Measurements from ENCODE around the gene SPRY1.

SPRY1 gene

DNA sequence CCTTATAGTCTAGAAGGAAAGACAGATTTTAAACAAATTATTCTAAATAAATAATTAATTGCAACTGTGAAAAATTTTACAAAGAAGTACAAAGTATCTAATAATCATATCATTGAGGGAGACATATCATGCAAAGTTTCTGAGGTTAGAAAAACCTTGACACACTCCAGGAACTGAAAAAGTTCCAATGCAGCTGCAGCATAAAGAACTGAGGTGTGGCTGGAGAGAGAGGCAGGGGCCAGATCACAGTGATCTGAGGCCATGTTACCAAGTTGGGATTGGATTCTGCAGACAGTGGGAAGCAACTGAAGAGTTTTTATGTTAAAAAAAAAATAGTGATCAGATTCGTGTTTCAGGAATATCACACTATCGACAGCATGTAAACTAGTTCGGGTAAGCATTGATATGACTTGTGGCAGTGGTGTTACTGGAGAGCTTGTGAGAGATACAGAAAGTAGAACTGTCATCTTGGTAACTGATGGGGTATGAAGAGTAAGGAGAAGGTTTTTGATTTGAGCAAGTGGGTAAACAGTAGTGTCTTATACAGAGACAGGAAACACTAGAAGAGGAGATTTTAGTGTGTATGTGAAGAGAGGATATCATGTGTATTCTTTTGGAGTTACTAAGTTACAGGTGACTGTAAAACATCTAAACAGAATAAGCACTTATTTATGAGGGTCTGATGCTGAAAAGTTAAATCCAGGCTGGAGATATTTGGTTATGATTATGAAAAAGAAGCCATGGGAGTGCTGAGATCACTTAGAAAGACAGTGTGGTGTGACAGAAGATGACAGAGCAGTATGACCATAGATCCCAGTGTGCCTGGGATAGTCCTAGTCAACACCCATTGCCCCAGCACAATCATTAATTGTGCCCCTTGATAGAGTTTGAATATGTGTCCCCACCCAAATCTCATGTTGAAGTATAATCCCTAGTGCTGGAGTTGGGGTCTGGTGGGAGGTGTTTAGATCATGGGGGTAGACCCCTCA, 15.6 kb upstream of the SPRY1 start:
- DNase-seq: no peak

DNA sequence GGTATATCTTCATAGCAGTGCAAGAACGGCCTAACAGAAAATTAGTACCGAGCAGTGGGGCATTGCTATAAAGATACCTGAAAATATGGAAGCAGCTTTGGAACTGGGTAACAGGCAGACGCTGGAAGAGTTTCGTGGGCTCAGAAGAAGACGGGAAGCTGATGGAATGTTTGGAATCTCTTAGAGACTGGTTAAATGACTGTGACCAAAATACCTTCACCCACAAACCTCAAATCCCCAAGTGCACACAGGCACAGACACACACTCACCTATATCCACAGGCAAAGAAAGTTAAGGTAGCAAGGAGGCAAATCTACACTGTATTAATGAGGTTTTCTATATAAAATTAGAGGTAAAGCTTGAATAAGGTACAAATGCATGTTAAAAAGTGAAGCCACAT, 14.6 kb upstream of the SPRY1 start:
- no peak for DNase-seq

DNA sequence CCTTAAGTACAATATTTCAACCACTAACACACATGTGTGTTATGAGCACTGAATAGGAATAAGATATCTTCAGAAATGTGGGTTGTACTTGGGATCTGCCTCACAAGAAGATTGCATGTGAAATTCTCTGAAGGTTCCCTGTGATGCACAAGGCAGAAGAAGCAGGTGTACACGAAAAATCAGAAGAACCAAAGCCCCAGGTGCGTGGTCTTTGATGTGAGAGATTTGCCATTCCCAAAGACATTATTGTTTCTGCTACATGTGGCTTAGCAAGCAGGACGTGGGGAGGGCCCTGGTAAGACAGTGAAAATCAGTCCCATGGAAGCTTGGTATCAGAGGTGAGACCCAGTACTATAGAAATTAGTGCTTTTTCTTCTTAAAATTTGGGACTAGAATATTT, 13.0 kb upstream of the SPRY1 start:
- no peak for DNase-seq

DNA sequence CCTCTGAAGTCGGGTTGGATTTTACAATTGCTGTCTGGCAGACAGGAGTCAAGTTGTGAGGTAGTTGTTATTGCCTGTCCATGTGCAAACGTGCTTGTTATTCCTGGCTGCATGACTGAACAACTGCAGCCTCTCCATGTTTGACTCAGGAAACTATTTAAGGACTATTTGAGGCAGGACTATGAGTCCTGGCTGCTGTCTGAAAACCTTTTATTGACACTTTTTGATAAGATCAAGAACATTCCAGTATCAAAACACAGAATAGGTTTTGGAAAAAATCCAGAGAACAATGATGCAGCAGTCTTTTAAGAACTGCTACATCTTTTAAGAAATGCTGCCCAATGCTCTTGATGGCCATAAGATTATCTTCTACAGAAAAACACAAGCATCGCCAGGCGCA, 10.0 kb upstream of the SPRY1 start:
- DNase-seq: no peak

DNA sequence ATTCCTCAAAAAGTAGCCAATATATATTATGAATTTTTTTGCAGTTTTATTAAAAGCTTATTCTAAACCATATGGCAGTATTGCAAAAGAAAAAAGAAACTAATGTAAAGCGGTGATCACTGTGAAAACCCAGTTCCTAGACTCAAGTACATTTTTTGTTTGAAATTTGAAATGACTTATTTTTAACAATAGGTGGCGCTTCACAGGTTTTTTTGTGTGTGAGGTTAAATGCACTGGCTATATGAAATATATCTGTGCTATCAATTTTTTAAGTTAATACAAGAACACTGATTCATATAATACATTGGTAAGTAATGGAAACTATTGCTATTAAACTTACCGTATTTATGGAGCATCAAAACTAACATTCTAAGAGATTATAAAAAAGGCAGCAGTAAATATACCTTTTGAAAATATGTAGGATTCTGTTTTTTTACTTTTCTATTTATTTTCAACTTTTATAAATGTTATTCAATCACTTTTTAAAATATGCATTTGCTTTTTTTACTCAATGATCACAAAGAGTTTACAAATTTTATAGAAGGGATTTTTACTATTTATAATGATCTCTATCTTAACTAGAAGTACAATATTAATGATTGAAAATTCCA, 5.6 kb upstream of the SPRY1 start:
- DNase-seq: peak in 1 of 2 donors; percentile 34

DNA sequence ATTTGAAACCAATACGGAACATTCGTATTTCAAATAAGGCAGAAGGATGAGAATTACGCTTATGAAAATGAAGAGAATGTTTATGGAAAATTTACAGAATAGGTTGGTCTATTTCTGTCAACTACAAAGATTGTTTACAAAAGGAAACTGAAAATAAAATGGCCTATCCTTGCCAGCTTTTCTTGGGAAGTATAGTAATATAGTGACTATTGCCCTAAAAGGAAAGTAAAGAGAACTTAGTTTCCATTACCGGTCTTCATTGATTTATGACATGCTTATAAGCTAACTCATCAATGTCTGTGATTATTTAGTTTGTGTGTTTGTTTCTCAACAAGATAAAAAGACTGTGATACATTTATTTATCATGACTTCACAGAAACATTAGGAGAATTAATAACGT, 2.9 kb upstream of the SPRY1 start:
- no peak for DNase-seq

DNA sequence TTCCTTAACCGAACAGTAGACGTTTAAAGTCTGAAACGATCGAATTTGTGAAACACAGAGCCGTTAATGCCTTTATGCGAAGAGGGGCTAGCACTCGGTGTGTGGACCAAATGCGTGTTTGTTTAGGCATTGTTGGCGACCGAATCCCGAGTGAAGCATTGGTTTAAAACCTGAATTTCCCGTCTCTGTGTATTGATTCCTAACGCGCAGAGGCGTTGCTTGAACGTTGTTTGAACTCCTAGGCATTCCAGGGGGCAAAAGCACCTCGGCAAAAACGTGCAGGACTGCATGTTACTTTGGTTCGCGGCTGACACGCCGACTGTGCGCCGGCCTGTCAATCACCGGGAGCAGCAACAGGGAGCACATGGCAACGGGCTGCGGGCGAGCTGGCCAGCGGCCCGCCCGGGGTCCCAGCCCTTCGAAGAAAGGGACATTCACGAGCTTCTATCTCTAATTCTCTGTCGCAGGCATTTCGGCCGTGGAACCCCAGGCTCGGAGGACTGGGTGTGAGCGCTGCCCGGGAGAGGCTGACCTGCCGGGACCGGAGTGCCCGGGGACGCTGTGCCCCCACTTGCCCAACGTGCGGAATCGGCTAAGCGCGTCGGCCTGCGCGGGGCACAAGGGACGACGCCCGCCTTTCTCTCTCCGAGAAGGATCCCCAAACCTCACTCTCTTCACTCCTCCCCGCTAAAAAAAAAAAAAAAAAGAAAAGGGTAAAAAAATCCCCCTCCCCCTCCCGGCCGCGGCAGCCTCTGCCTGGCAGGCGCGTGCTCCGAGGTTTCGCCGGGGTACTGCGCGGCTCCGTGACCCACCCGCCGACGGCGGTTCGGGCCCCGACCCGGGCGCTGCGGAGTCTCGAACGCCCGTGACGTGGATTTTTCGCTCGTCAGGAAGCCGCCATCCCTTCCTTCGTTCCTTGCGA, 810 bp downstream of the SPRY1 start:
- DNase-seq: peak; percentile 41 to 56

DNA sequence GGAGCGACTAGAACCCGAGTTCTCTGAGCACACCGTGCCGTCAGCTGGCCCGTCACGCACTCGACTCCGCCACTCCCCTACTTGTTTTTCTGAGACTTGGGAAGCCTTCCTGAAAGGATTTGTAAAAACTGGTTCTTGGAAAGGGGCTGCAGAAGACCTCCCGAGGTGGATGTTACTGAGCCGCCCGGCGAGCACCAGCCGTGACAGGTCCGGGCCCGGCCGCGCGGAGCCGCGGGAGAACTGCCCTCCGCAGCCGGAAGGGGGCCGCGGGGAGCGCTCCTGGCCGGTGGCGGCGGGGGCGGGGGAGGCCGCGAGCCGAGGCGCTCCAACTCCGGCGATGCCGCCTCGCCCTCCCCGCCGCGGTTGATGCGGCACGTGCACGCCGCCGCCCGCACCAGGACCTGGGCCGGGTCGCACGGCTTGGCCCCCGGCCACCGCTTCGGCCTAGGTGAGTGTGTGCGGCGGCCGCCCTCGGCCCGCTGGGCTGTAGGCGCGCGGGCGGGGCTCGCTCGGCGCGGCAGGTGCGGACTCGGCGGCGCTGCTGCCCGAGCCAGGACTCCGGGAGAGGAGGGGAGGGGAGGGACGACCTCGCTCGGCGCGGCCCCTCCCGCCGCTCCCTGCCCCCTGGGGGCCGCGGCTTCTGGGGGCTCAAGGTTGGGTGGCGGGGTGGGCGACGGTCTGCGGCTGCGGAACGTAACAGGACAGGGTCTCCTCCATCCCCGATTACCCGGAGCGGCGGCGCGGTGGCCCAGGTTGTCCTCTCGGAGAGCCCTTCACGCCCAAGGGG, 1.7 kb downstream of the SPRY1 start:
- DNase-seq: peak; percentile 57 to 73

DNA sequence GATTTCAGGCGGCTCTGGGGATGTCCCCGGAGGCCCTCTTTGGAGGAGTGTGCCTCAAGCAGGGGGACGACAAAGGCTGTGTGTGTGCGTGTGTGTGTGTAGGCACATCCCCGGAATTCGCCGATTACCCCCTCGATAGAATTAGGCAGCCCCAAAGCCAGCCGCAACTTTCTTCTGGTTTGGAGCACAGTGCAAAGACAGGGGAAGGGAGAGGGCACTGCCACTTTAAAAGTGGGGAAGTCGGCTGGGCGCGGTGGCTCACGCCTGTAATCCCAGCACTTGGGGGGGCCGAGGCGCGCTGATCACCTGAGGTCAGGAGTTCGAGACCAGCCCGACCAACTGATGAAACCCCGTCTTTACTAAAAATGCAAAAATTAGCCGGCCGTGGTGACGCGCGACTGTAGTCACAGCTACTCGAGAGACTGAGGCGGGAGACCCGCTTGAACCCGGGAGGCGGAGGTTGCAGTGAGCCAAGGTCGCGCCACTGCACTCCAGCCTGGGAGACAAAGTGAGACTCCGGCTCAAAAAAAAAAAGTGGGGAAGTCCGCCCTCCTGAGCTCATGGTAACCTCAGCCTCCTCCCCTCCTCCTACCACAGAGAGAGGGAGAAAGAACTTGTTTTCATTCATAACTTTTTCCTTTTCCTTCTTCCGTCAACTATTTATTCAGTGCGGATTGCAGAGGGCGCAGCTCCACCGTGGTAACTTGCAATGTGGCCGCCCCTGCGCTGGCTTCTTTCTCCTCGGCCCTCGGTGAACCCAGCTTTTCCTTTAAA, 2.4 kb downstream of the SPRY1 start:
- peak; percentile 49 to 56 for DNase-seq

DNA sequence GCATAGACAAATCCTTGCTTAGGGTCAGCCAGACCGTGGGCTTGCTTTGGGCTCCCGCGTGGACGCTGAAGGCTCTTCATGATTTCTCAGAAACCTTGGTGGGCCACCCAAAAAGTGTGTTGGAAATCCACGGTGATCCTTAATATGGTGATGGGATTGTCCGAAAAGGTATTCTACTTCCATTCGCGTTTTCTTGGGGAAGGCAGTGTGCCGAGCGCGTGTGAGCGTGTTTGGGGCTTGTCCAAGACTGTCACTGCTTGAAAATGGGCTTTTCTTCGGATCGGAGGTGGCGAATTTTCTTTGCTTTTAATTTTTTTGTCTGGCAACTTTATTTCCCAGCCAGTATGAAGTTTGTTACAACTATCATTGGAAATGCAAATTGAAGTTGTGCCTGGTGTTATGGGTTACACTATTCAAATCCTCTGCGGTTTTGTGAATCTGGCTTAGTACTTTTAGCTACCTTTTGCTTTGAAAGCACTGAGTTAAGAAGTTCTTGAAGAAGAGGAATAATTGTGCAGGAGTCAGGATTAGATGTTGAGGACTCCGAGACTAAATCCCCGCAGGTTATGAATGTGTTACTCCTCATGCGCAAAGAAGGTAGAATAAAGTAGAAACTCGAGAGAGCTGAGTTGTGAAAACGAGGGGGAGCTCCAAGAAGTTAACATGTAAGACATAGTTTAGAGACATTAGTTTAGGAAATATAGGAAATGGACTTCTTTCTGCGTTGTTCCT, 3.2 kb downstream of the SPRY1 start:
- no peak for DNase-seq

DNA sequence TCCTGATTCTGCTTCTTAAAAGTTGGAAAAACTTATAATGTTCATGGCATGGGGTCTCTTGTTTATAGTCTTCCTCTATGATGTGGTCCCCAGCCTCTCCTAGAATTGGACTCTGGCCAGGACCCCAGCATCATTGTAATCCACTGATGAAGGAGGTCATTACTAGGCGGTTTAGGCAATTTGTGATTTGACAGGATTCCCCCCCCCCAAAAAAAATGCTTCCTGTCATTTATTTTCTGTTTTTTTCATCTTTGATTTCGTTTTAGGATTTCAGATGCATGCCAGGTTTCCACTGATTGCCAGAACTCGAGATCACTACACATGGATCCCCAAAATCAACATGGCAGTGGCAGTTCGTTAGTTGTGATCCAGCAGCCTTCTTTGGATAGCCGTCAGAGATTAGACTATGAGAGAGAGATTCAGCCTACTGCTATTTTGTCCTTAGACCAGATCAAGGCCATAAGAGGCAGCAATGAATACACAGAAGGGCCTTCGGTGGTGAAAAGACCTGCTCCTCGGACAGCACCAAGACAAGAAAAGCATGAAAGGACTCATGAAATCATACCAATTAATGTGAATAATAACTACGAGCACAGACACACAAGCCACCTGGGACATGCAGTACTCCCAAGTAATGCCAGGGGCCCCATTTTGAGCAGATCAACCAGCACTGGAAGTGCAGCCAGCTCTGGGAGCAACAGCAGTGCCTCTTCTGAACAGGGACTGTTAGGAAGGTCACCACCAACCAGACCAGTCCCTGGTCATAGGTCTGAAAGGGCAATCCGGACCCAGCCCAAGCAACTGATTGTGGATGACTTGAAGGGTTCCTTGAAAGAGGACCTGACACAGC, 4.9 kb downstream of the SPRY1 start:
- no peak for DNase-seq

DNA sequence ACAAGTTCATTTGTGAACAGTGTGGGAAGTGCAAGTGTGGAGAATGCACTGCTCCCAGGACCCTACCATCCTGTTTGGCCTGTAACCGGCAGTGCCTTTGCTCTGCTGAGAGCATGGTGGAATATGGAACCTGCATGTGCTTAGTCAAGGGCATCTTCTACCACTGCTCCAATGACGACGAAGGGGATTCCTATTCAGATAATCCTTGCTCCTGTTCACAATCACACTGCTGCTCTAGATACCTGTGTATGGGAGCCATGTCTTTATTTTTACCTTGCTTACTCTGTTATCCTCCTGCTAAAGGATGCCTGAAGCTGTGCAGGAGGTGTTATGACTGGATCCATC, 5.5 kb downstream of the SPRY1 start:
- no peak for DNase-seq

DNA sequence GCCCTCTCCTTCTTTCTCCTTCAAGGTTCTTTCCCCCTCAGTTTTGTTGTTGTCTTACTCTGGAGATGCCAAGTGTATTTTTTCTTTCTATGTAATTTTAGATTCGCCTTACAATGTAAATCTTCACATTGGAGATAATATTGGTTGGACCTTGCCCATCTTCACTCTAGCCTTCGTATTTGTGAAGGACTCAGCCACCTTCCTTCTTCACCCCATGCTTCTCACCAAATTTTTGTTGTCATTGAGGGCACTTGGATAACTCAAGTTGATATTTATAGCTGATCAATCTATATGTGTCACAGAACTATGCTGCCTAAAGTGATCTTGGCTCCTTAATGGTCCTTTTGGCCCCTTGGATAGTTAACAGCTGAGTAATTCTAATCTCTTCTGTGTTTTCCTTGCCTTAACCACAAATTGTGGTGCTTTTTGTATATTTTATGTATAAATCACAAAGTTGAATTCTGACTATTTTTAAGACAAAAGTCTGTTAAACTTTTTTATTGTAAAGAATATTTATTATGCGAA, 6.5 kb downstream of the SPRY1 start:
- DNase-seq: no peak

DNA sequence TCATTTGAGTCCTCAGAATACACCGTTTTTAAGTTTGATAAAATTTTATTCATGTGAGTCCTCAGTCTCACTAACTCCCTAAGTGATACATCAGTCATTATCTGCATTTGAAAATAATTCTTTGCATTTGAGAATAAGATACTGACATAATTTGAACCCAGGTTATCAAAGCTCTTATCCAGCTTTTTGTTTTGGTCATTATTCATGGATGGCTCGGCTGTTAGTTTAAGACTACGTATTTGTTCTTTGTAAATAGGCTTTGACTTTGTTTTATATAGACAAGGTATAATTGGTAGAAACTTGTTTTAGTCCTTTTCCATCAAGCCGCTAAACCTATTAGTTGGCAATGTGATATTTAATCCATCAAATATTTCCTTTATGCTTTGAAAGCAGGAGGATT, 7.9 kb downstream of the SPRY1 start:
- no peak for DNase-seq

DNA sequence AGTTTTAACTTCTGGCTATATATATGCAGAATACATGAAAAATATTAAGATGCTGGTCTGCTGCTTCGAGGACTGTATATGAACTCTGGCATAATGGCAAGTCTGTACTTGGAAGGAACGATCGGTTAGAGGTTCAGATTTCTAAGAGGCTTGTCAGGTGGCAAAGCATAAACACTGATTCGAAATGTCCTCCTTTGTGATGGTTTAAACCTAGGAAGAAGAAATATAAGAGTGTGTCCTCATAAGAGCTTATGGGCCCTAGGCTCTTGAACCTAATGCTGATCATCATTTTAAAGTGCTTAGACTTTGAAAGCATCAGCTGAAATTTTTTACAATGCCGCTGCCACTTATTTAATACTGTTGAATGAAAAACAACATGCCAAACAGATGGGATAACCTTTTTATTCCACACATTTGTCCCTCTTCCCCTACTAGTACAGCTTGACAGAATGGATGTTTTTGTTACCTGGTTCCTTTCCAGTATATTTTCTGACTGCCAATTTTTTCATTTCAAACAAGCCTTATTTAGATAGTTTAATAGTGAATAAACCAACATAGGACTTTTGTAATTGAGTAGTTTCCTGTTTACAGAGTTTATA, 8.8 kb downstream of the SPRY1 start:
- DNase-seq: no peak

DNA sequence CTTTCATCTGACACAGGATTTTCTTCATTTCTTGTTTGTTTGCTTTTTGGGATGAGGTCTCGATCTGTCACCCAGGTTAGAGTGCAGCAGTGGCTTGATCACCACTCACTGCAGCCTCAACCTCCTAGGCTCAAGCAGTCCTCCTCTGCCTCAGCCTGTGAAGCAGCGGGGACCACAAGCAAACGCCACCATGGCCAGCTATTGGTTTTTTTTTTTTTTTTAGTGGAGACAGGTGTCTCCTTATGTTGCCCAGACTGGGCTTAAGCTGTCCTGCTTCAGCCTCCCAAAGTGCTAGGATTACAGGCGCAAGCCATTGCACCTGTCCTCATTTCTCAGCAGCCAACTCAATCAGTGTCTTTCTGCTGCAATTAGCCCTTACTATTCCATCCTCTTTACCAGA, 10.3 kb downstream of the SPRY1 start:
- DNase-seq: no peak

DNA sequence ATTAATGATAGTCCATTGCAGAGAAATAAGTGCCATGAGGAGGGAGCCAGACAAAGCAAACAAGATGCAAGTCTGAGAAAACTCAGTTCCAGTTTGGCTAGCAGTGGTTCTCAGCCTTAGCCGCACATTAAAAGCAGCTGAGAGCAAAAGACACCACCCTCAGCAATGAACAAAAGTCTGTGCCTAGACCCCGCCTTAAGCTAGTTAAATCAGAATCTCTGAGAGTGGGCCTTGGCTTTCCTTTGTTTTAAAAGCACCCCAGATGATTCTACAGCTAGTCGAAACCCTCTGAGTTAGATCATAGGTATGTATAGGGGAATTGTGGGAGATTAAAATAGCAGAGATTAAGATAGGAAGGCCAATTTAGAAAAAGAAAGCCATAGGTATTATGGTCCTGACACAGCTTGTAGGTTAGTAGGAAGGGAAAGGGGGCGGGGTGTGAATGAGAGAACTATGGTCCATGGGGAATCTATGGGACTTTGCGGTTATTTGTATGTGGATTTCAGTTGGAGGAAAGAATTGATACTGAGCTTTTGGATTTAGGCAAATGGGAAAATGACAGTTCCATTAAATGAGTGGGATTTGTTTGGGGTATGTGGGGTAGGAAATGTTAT, 12.0 kb downstream of the SPRY1 start:
- DNase-seq: no peak

DNA sequence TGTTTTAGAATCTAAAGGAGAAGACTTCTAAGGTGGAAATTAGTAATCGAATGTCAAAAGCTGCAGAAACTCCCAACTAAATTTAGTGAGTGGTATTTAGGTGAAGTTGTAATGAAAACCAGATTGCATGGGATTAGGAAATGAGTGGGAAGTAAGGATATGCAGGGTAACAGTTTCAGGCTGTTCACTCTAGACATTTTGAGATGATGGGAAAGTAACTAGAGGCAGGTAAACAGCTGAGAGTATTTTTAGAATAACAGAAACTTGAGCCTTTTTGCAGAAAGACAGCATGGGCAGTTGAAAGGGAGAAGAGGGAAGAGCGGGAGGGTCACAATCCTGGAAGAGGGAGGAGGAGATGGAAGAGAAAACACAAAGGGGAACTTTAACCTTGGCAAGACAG, 12.7 kb downstream of the SPRY1 start:
- DNase-seq: no peak

DNA sequence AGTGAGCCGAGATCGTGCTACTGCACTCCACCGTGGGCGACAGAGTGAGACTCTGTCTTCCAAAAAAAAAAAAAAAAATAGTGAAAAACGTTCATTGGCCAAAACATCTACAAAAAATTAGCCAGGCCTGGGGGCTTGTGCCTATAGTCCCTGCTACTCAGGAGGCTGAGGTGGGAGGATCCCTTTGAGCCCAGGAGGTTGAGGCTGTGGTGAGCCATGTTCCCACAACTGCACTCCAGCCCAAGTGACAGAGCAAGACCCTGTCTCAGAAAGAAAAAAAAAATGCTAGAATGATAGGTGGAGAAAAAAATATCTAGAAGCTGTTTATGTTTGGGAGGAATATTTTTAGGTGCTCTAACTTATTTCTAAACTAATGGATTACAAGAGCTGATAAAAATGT, 14.9 kb downstream of the SPRY1 start:
- DNase-seq: no peak

Data from CD4-positive, alpha-beta T cell treated with Interleukin-1 beta for 1 hour (primary cell).